GM12801 (cell line): ENCODE measurements around the gene POLN.

Source experiments
- CTCF ChIP-seq: IDR thresholded peaks from one replicate; pipeline ENCODE4 v1.5.1; 2011; ENCODE audit warnings: control low read depth; ENCODE audit not compliant: insufficient read length; ENCODE audit errors: extremely low read depth

Gene POLN

GRCh38 chr4:2075987-2076907, 165.7 kb downstream of the POLN start:
- no peak for TF ChIP-seq CTCF

- no peak for TF ChIP-seq CTCF
These were observed 166.5 kb downstream of the POLN start for GRCh38 chr4:2075171-2075986.

- no peak for TF ChIP-seq CTCF
These were observed 167.3 kb downstream of the POLN start for GRCh38 chr4:2074588-2074987.

GRCh38 chr4:2073808-2074481, 168.0 kb downstream of the POLN start:
- TF ChIP-seq CTCF = no peak

- no peak for TF ChIP-seq CTCF
These were observed 168.7 kb downstream of the POLN start for GRCh38 chr4:2072971-2073807.

- no peak for TF ChIP-seq CTCF
These were observed 169.7 kb downstream of the POLN start for GRCh38 chr4:2071912-2072867.
